ENCODE measurements around the gene SEPHS1.
A peak's percentile ranks its signal among the peaks of the same experiment; 100 is the strongest.
"Not testable (repeated sequence)": the region's sequence is repeated elsewhere in the genome, so short reads cannot be mapped to it uniquely, and the experiment has no call there.

SEPHS1 gene

GRCh38 chr10:13360587-13360986, 12.5 kb upstream of the SEPHS1 start:
- DNase-seq (ENCODE audit: low spot score), result no peak

GRCh38 chr10:13356392-13356791, 8.3 kb upstream of the SEPHS1 start:
- no peak for DNase-seq (ENCODE audit: low spot score)

- no peak for DNase-seq (ENCODE audit: low spot score)
Measured at GRCh38 chr10:13354783-13355182, 6.7 kb upstream of the SEPHS1 start.

GRCh38 chr10:13352519-13352918, 4.4 kb upstream of the SEPHS1 start:
- peak; percentile 55 for DNase-seq (ENCODE audit: low spot score)

GRCh38 chr10:13351340-13351915, 3.3 kb upstream of the SEPHS1 start:
- DNase-seq (ENCODE audit: low spot score), result peak; percentile 34

GRCh38 chr10:13349463-13350274, 1.6 kb upstream of the SEPHS1 start:
- DNase-seq (ENCODE audit: low spot score), result peak; percentile 76

- DNase-seq (ENCODE audit: low spot score), result peak; percentile 78
Measured at GRCh38 chr10:13347500-13348156, 465 bp downstream of the SEPHS1 start.

- DNase-seq (ENCODE audit: low spot score), result peak; percentile 45
Measured at GRCh38 chr10:13347043-13347499, 1.0 kb downstream of the SEPHS1 start.

GRCh38 chr10:13346283-13347042, 1.6 kb downstream of the SEPHS1 start:
- DNase-seq (ENCODE audit: low spot score), result no peak

GRCh38 chr10:13340626-13341376, 7.3 kb downstream of the SEPHS1 start:
- no peak for DNase-seq (ENCODE audit: low spot score)

GRCh38 chr10:13340068-13340467, 8.0 kb downstream of the SEPHS1 start:
- DNase-seq (ENCODE audit: low spot score), result no peak

GRCh38 chr10:13338390-13339110, 9.5 kb downstream of the SEPHS1 start:
- no peak for DNase-seq (ENCODE audit: low spot score)

- DNase-seq (ENCODE audit: low spot score), result no peak
Measured at GRCh38 chr10:13337827-13338196, 10.3 kb downstream of the SEPHS1 start.

GRCh38 chr10:13337128-13337826, 10.8 kb downstream of the SEPHS1 start:
- DNase-seq (ENCODE audit: low spot score), result no peak

GRCh38 chr10:13335881-13336280, 12.2 kb downstream of the SEPHS1 start:
- DNase-seq (ENCODE audit: low spot score), result no peak

GRCh38 chr10:13334556-13334955, 13.5 kb downstream of the SEPHS1 start:
- no peak for DNase-seq (ENCODE audit: low spot score)

GRCh38 chr10:13331646-13332045, 16.4 kb downstream of the SEPHS1 start:
- DNase-seq (ENCODE audit: low spot score), result no peak

- not testable (repeated sequence) for DNase-seq (ENCODE audit: low spot score)
Measured at GRCh38 chr10:13330980-13331379, 17.1 kb downstream of the SEPHS1 start.

GRCh38 chr10:13329565-13329964, 18.5 kb downstream of the SEPHS1 start:
- DNase-seq (ENCODE audit: low spot score), result no peak

- DNase-seq (ENCODE audit: low spot score), result no peak
Measured at GRCh38 chr10:13328613-13329012, 19.5 kb downstream of the SEPHS1 start.

Measured in iPS-NIHi11 (cell line).